CD4-positive, alpha-beta T cell treated with Interleukin-12 subunit alpha and Interleukin-12 subunit beta, for 1 hour (primary cell): Measurements from ENCODE around the gene KRTAP10-5.
"Not testable (repeated sequence)": the region's sequence is repeated elsewhere in the genome, so short reads cannot be mapped to it uniquely, and the experiment has no call there.

Experiments
- DNase-seq: peaks from one replicate; pipeline ENCODE4 v3.0.0-alpha.2; 2020

The KRTAP10-5 gene

GRCh38 chr21:44580231-44580821 lies at the start of gene KRTAP10-5:
TSS of gene KRTAP10-5 (minus strand) at chr21:44580604. CDS start at chr21:44580578, 26 bp downstream.
- DNase-seq, result not testable (repeated sequence)

- DNase-seq, result no peak
Observed at GRCh38 chr21:44628707-44629391, 48.4 kb upstream of the KRTAP10-5 start.

GRCh38 chr21:44627831-44628233 lies 47.4 kb upstream of the KRTAP10-5 start:
- DNase-seq, result not testable (repeated sequence)

GRCh38 chr21:44627181-44627822 lies 46.9 kb upstream of the KRTAP10-5 start:
- DNase-seq, result not testable (repeated sequence)

- DNase-seq, result no peak
Observed at GRCh38 chr21:44626673-44627143, 46.3 kb upstream of the KRTAP10-5 start, which contains the start of gene KRTAP10-9. TSS of gene KRTAP10-9 (plus strand) at chr21:44627093. CDS start at chr21:44627172, 79 bp downstream.

- DNase-seq, result peak; percentile 44
Observed at GRCh38 chr21:44626262-44626661, 45.9 kb upstream of the KRTAP10-5 start.

GRCh38 chr21:44625756-44626155 lies 45.4 kb upstream of the KRTAP10-5 start:
- no peak for DNase-seq

- DNase-seq, result no peak
Observed at GRCh38 chr21:44623575-44623974, 43.2 kb upstream of the KRTAP10-5 start.

GRCh38 chr21:44619886-44620285 lies 39.5 kb upstream of the KRTAP10-5 start:
- no peak for DNase-seq

- DNase-seq, result peak; percentile 77
Observed at GRCh38 chr21:44618909-44619308, 38.5 kb upstream of the KRTAP10-5 start.

GRCh38 chr21:44618504-44618903 lies 38.1 kb upstream of the KRTAP10-5 start:
- peak; percentile 4 for DNase-seq

GRCh38 chr21:44617071-44617501 lies 36.7 kb upstream of the KRTAP10-5 start:
- no peak for DNase-seq

GRCh38 chr21:44616591-44616926 lies 36.2 kb upstream of the KRTAP10-5 start:
- no peak for DNase-seq

GRCh38 chr21:44615911-44616590 lies 35.6 kb upstream of the KRTAP10-5 start:
- DNase-seq, result no peak

GRCh38 chr21:44615466-44615865 lies 35.1 kb upstream of the KRTAP10-5 start:
- no peak for DNase-seq

GRCh38 chr21:44614961-44615391 lies 34.6 kb upstream of the KRTAP10-5 start:
- DNase-seq, result no peak

- DNase-seq, result no peak
Observed at GRCh38 chr21:44614161-44614631, 33.8 kb upstream of the KRTAP10-5 start.

GRCh38 chr21:44613386-44614155 lies 33.2 kb upstream of the KRTAP10-5 start:
- DNase-seq, result no peak

- DNase-seq, result no peak
Observed at GRCh38 chr21:44612669-44613229, 32.3 kb upstream of the KRTAP10-5 start.

GRCh38 chr21:44612029-44612486 lies 31.7 kb upstream of the KRTAP10-5 start, which contains the start of gene KRTAP10-8:
TSS of gene KRTAP10-8 (plus strand) at chr21:44612079. CDS start at chr21:44612101, 22 bp downstream.
- DNase-seq, result no peak

- DNase-seq, result no peak
Observed at GRCh38 chr21:44611551-44611950, 31.1 kb upstream of the KRTAP10-5 start.
